Vagina (tissue), 2 donors: ENCODE data around the gene MT1G. TPM values are rescaled to one million over a fixed set of nuclear protein-coding genes. Genes with fewer than 3 reads are reported as not detected.

Experiments used
- DNase-seq, 2 donors: peaks; one replicate each; pipeline ENCODE4 v3.0.0-alpha.2; 2017; ENCODE audit errors: extremely low spot score in 2 of 2
- H3K27ac ChIP-seq: fragments of 200-600 bp; sonication (generic); one replicate; pipeline ENCODE4 v1.5.1; 2019
- H3K27me3 ChIP-seq: fragments of 200-600 bp; sonication (generic); one replicate; pipeline ENCODE4 v1.5.1; 2019
- H3K36me3 ChIP-seq, 2 donors: fragments of 200-600 bp; sonication (generic); one replicate each; pipeline ENCODE4 v1.5.1; 2017 to 2019
- H3K4me1 ChIP-seq: fragments of 200-600 bp; sonication (generic); one replicate; pipeline ENCODE4 v1.5.1; 2019
- H3K4me3 ChIP-seq, 2 donors: fragments of 200-600 bp; sonication (generic); 1 replicate in 1 of 2; 2 replicates in 1 of 2; pipeline ENCODE4 v1.5.1; 2016 to 2019
- H3K9me3 ChIP-seq: fragments of 200-600 bp; sonication (generic); one replicate; pipeline ENCODE4 v1.5.1; 2019
- CTCF ChIP-seq, 3 experiments: fragments of 450-650 bp in 2 of 3; fragments of 200-600 bp in 1 of 3; sonication (generic) in 1 of 3; IDR thresholded peaks; one replicate each; pipeline ENCODE4 v1.5.1; 2017 to 2019; ENCODE audit warnings: antibody characterized with exemption in 3 of 3, mild to moderate bottlenecking in 2 of 3, moderate library complexity in 2 of 3
- POLR2A ChIP-seq, 2 donors: fragments of 450-650 bp; IDR thresholded peaks; one replicate each; pipeline ENCODE4 v1.6.1; 2017; ENCODE audit warnings: antibody characterized with exemption in 2 of 2, mild to moderate bottlenecking in 2 of 2, moderate library complexity in 2 of 2
- POLR2AphosphoS5 ChIP-seq, 2 donors: sonication (generic); formaldehyde crosslinking; IDR thresholded peaks; one replicate each; pipeline ENCODE4 v1.9.0; 2017; ENCODE audit warnings: antibody characterized with exemption in 2 of 2, mild to moderate bottlenecking in 2 of 2, low read depth in 1 of 2; ENCODE audit not compliant: insufficient read depth in 1 of 2
- intact Hi-C: fragments of 100-400 bp; cut with DNase I; formaldehyde crosslinking; loops from one replicate; pipeline ENCODE4 v1.15.1; 2023
- total RNA-seq: library from RNA; depleted of rRNA; stranded (reverse); fragments of >200 nt; gene quantifications from one replicate; pipeline ENCODE4 v1.2.3, GENCODE V29; 2016

Gene MT1G
- total RNA-seq, 1 donor from 2014 or later, result not detected

DNA sequence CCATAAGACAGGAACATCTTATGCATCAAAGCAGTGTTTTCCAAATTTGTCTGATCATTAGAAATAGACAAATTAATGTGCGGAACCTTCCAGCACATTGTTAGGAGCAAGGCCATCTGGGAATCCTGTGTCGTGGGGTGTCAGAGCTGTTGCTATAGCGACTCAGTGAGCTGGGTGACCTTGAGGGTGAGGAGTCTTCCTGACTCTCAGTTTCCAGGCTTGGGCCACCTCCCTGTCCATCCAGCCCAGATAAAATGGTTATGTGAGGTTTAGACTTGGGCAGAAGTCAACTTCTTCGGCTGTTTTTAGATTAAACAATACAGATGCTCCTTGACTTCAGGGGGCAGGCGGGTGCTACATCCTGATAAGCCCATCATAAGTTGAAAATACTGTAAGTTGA lies 35.0 kb upstream of the MT1G start:
- Histone ChIP-seq H3K27me3 (no peaks in the 10 kb centered on the region), H3K9me3 (no peaks in the 10 kb centered on the region), H3K4me1 (no peaks in the 10 kb centered on the region), H3K4me3 (no peak overlapping the region), H3K27ac (no peak overlapping the region), H3K36me3 (no peaks in the 10 kb centered on the region)
- no peak for TF ChIP-seq CTCF (IDR thresholded peaks at IDR 0.05)
- TF ChIP-seq POLR2A (IDR thresholded peaks at IDR 0.05), result no peak
- TF ChIP-seq POLR2AphosphoS5 (IDR thresholded peaks at IDR 0.05; ENCODE audit: insufficient read depth in 1 of 2, low read depth in 1 of 2), result no peak
- intact Hi-C loops, result loop anchor here (5.0 to 10.0 kb wide), 2 partner anchors 101 to 188 kb away; no protein-coding TSS in a partner anchor
- peak in 1 of 2 donors; percentile 81 for DNase-seq

DNA sequence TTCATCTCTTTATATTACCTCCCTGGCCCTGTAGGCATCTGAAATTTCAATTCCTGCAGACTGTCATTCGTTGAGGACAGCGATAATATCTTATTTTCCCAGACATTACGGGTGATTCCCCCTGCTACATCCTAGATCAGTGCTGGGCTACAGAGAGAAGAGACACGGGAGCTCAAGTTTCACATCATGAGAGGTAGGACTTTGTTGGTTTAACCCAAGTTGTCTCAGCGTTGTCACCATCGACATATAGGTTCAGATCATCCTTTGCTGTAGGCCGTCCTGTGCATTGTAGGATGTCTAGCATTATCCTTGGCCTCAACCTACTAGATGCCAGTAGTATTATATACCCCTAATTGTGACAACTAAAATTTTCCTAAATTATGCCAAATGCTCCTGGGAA lies 33.7 kb upstream of the MT1G start:
- DNase-seq, result no peak

GRCh38 chr16:56700631-56701030 lies 32.8 kb upstream of the MT1G start:
- Histone ChIP-seq H3K36me3 (no peaks in the 10 kb centered on the region), H3K27ac (no peak overlapping the region), H3K9me3 (no peaks in the 10 kb centered on the region), H3K27me3 (no peaks in the 10 kb centered on the region), H3K4me1 (no peaks in the 10 kb centered on the region), H3K4me3 (no peak overlapping the region)
- intact Hi-C loops, result loop anchor here (5.0 to 10.0 kb wide), 2 partner anchors 98 to 186 kb away; no protein-coding TSS in a partner anchor
- peak in 1 of 2 donors; percentile 64 for DNase-seq
- TF ChIP-seq CTCF (IDR thresholded peaks at IDR 0.05) (no peak), POLR2AphosphoS5 (IDR thresholded peaks at IDR 0.05; ENCODE audit: insufficient read depth in 1 of 2, low read depth in 1 of 2) (no peak), POLR2A (IDR thresholded peaks at IDR 0.05) (no peak)

More for the DNA sequence above, 33.7 kb upstream of the MT1G start:
- Histone ChIP-seq H3K4me1 (no peaks in the 10 kb centered on the region), H3K27ac (no peak overlapping the region), H3K9me3 (no peaks in the 10 kb centered on the region), H3K27me3 (no peaks in the 10 kb centered on the region), H3K4me3 (no peak overlapping the region), H3K36me3 (no peaks in the 10 kb centered on the region)
- TF ChIP-seq CTCF (IDR thresholded peaks at IDR 0.05) (no peak), POLR2A (IDR thresholded peaks at IDR 0.05) (no peak), POLR2AphosphoS5 (IDR thresholded peaks at IDR 0.05; ENCODE audit: insufficient read depth in 1 of 2, low read depth in 1 of 2) (no peak)
- intact Hi-C loops, result loop anchor here (5.0 to 10.0 kb wide), 2 partner anchors 99 to 187 kb away; no protein-coding TSS in a partner anchor

DNA sequence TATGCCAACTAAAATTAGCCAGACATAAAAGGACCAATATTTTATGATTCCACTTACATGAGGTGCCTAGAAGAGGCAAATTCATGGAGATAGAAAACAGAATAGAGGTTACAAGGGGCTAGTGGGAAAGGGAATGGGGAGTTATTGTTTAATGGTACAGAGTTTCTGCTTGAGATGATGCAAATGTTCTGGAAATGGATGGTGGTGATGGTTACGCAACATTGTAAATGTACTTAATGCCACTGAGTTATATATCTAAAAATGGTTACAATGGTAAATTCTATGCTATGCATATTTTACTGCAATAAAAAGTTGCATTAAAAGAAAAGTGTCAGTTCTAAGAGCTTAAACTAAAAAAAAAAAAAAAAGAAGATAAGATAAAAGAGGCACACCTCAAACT lies 32.3 kb upstream of the MT1G start:
- H3K4me1 ChIP-seq, result no peaks in the 10 kb centered on the region
- TF ChIP-seq POLR2A (IDR thresholded peaks at IDR 0.05) (no peak), CTCF (IDR thresholded peaks at IDR 0.05) (no peak), POLR2AphosphoS5 (IDR thresholded peaks at IDR 0.05; ENCODE audit: insufficient read depth in 1 of 2, low read depth in 1 of 2) (no peak)
- no peaks in the 10 kb centered on the region for H3K9me3 ChIP-seq
- no peak overlapping the region for H3K4me3 ChIP-seq
- intact Hi-C loops, result loop anchor here (5.0 to 10.0 kb wide), 2 partner anchors 98 to 185 kb away; no protein-coding TSS in a partner anchor
- H3K36me3 ChIP-seq, result no peaks in the 10 kb centered on the region
- DNase-seq, result no peak
- no peaks in the 10 kb centered on the region for H3K27me3 ChIP-seq
- no peak overlapping the region for H3K27ac ChIP-seq

- no peak overlapping the region for H3K4me3 ChIP-seq
- DNase-seq, result no peak
- no peaks in the 10 kb centered on the region for H3K9me3 ChIP-seq
- TF ChIP-seq POLR2AphosphoS5 (IDR thresholded peaks at IDR 0.05; ENCODE audit: insufficient read depth in 1 of 2, low read depth in 1 of 2) (no peak), POLR2A (IDR thresholded peaks at IDR 0.05) (no peak), CTCF (IDR thresholded peaks at IDR 0.05) (no peak)
- no peak overlapping the region for H3K27ac ChIP-seq
- H3K36me3 ChIP-seq, result no peaks in the 10 kb centered on the region
- intact Hi-C loops, result loop anchor here (5.0 kb wide), 1 partner anchor 285 kb away; no protein-coding TSS in a partner anchor
- no peaks in the 10 kb centered on the region for H3K27me3 ChIP-seq
- no peaks in the 10 kb centered on the region for H3K4me1 ChIP-seq
Observed at GRCh38 chr16:56697456-56698155, 29.7 kb upstream of the MT1G start.
